ENCODE results near the gene CCDC91.

The CCDC91 gene

GRCh38 chr12:28539691-28540323 lies 349.6 kb downstream of the CCDC91 start:
- no peak for DNase-seq (ENCODE audit: low spot score)

GRCh38 chr12:28540324-28540714 lies 350.1 kb downstream of the CCDC91 start:
- DNase-seq (ENCODE audit: low spot score), result peak; percentile 19

- DNase-seq (ENCODE audit: low spot score), result no peak
Observed at GRCh38 chr12:28543021-28543890, 353.0 kb downstream of the CCDC91 start.

- DNase-seq (ENCODE audit: low spot score), result no peak
Observed at GRCh38 chr12:28550757-28551704, 360.8 kb downstream of the CCDC91 start.

GRCh38 chr12:28552251-28552970 lies 362.2 kb downstream of the CCDC91 start:
- DNase-seq (ENCODE audit: low spot score), result no peak

- no peak for DNase-seq (ENCODE audit: low spot score)
Observed at GRCh38 chr12:28555748-28556147, 365.5 kb downstream of the CCDC91 start.

- no peak for DNase-seq (ENCODE audit: low spot score)
Observed at GRCh38 chr12:28558250-28558649, 368.0 kb downstream of the CCDC91 start.

GRCh38 chr12:28563286-28563685 lies 373.0 kb downstream of the CCDC91 start:
- no peak for DNase-seq (ENCODE audit: low spot score)

- DNase-seq (ENCODE audit: low spot score), result no peak
Observed at GRCh38 chr12:28563936-28564335, 373.7 kb downstream of the CCDC91 start.

GRCh38 chr12:28568118-28568517 lies 377.9 kb downstream of the CCDC91 start:
- DNase-seq (ENCODE audit: low spot score), result peak; percentile 31

- DNase-seq (ENCODE audit: low spot score), result peak; percentile 60
Observed at GRCh38 chr12:28568704-28569103, 378.4 kb downstream of the CCDC91 start.

- no peak for DNase-seq (ENCODE audit: low spot score)
Observed at GRCh38 chr12:28569698-28570411, 379.6 kb downstream of the CCDC91 start.

GRCh38 chr12:28570811-28571210 lies 380.6 kb downstream of the CCDC91 start:
- DNase-seq (ENCODE audit: low spot score), result no peak

GRCh38 chr12:28574746-28575592 lies 384.7 kb downstream of the CCDC91 start:
- DNase-seq (ENCODE audit: low spot score), result no peak

- DNase-seq (ENCODE audit: low spot score), result no peak
Observed at GRCh38 chr12:28575593-28576205, 385.4 kb downstream of the CCDC91 start.

- no peak for DNase-seq (ENCODE audit: low spot score)
Observed at GRCh38 chr12:28578361-28578760, 388.1 kb downstream of the CCDC91 start.

GRCh38 chr12:28578833-28579252 lies 388.6 kb downstream of the CCDC91 start:
- no peak for DNase-seq (ENCODE audit: low spot score)

- no peak for DNase-seq (ENCODE audit: low spot score)
Observed at GRCh38 chr12:28582672-28583376, 392.6 kb downstream of the CCDC91 start.

- DNase-seq (ENCODE audit: low spot score), result no peak
Observed at GRCh38 chr12:28583701-28584261, 393.5 kb downstream of the CCDC91 start.
